GM12878 (cell line): Measurements from ENCODE around the gene CXCR6. TPM values are rescaled to one million over a fixed set of nuclear protein-coding genes. Genes with fewer than 3 reads are reported as not detected.

Source experiments
- CUX1 ChIP-seq: IDR thresholded peaks from 2 replicates; pipeline ENCODE4 v1.6.1; 2012; ENCODE audit warnings: improper control_type of control experiment, low read depth, low read length; ENCODE audit not compliant: insufficient replicate concordance
- GABPA ChIP-seq: IDR thresholded peaks from 2 replicates; pipeline ENCODE4 v1.6.1; 2014; ENCODE audit warnings: antibody characterized with exemption, low read depth, mild to moderate bottlenecking, inconsistent platforms
- LARP7 ChIP-seq: fragments of 450-650 bp; IDR thresholded peaks from 2 replicates; pipeline ENCODE4 v1.6.1; 2017; ENCODE audit warnings: mild to moderate bottlenecking
- NBN ChIP-seq: fragments of 450-650 bp; IDR thresholded peaks from 2 replicates; pipeline ENCODE4 v1.6.1; 2016
- POLR2AphosphoS2 ChIP-seq: IDR thresholded peaks from 2 replicates; pipeline ENCODE4 v1.6.1; 2011; ENCODE audit warnings: low read depth, mild to moderate bottlenecking, low read length, improper control_type of control experiment, moderate library complexity
- RAD21 ChIP-seq: IDR thresholded peaks from 2 replicates; pipeline ENCODE4 v1.6.1; 2011; ENCODE audit warnings: mild to moderate bottlenecking, low read depth, low read length, moderate library complexity; ENCODE audit not compliant: insufficient read depth
- RELA ChIP-seq: fragments of 450-650 bp; IDR thresholded peaks from 2 replicates; pipeline ENCODE4 v1.8.0; 2014; ENCODE audit warnings: borderline replicate concordance; ENCODE audit not compliant: partially characterized antibody
- SREBF1 ChIP-seq: IDR thresholded peaks from 2 replicates; pipeline ENCODE4 v1.6.1; 2012; ENCODE audit warnings: mild to moderate bottlenecking, low read length
- ZNF217 ChIP-seq: fragments of 450-650 bp; IDR thresholded peaks from 2 replicates; pipeline ENCODE4 v1.6.1; 2017; ENCODE audit warnings: antibody characterized with exemption, mild to moderate bottlenecking
- polyA plus RNA-seq, 11 experiments: library from polyadenylated mRNA; depleted of rRNA in 4 of 11; unstranded in 6 of 11; stranded (reverse) in 5 of 11; fragments of >200 nt; fragmentation: Nextera tagmentation in 4 of 11; fragmentation: Illumina TruSeq in 1 of 11; extraction: Ambion mirVana in 4 of 11; extraction: Trizol in 1 of 11; gene quantifications; 1 replicate in 1 of 11; 2 replicates in 10 of 11; pipeline versions ENCODE4 v1.2.1 to v1.2.3, GENCODE V29; 2011 to 2016; ENCODE audit warnings: inconsistent platforms in 2 of 11, missing spikeins in 2 of 11, low read depth in 1 of 11
- total RNA-seq, 4 experiments: library from RNA; depleted of rRNA in 3 of 4; stranded (reverse); fragments of >200 nt in 3 of 4; fragmentation: Illumina TruSeq in 1 of 4; extraction: Trizol in 1 of 4; gene quantifications; 2 replicates each; pipeline versions ENCODE4 v1.2.1 to v1.2.3, GENCODE V29; 2013 to 2021

Gene CXCR6
- total and polyA plus RNA-seq, 10 of the 15 experiments (the other 5 are each of a cell fraction or from before 2014, with no cell fraction given), result 0.04 to 0.20 (median 0.12) TPM; not detected in 5

GRCh38 chr3:45911511-45912226 lies 31.6 kb upstream of the CXCR6 start (continued):
- no peak for TF ChIP-seq GABPA
- TF ChIP-seq RAD21, result no peak
- no peak for TF ChIP-seq NBN
- no peak for TF ChIP-seq CUX1
- no peak for TF ChIP-seq POLR2AphosphoS2
- TF ChIP-seq ZNF217, result no peak
- no peak for TF ChIP-seq RELA
- TF ChIP-seq LARP7, result peak; percentile 10; the same call in 1 of the 2 replicates
- TF ChIP-seq SREBF1, result no peak
- TF ChIP-seq, all 136 proteins: peak for 4
